SKM-1 treated with dmso at 0.1 percent for 144 hours (cell line): ENCODE data around the gene MYO1C.

Source experiments
- DNase-seq: peaks from one replicate; lab custom pipeline; 2025; ENCODE audit not compliant: unreplicated experiment; lab: John Stamatoyannopoulos, UW

MYO1C gene

GRCh38 chr17:1486802-1487695, 5.4 kb downstream of the MYO1C start:
- no peak for DNase-seq

DNA sequence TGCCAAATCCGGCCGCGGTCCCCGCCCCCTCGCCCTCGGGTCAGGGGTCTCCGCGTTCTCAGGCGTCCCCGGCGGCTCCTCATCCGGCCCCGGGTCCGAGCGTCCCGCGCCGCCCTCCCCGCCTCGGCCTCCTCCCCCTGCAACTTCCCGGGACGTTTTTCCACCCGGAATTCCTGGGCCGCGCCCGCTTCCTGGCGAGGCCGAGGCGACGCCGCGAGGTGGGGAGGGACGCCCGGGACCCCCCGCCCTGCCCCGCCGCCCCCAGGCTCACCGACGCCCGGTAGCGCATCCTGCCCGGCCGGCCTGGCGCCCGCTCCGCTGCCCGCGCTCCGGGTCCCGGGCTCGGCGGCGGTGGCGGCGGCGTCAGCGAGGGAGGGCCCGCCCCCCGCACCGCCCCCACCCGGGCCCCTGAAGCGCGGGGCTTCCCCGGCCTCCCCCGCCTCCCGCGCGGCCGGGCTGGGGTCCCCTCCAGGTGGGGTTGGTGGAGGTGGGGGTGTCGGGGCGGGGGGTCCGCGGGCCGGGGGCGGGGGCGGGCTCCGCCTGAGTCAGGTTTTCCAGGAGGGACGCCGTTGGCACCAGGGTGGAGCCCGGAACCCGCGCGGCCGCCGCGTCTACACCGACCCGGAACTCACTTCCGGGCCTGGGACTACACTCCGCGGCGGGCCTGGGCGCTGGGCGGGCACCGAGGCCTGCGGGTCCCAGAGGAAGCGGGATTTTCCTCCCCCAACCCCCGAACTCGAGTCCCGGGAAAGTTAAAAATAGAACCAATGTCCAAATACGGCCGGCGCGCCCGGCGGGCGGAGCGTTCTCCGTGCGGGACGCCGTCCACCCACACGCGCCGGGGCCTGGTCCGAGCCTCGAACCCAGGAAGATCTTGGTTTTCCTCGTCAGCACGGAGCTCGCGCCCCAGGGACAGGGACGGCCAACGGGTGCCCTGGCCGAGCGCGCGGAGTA, 6.8 kb downstream of the MYO1C start:
- DNase-seq, result no peak

DNA sequence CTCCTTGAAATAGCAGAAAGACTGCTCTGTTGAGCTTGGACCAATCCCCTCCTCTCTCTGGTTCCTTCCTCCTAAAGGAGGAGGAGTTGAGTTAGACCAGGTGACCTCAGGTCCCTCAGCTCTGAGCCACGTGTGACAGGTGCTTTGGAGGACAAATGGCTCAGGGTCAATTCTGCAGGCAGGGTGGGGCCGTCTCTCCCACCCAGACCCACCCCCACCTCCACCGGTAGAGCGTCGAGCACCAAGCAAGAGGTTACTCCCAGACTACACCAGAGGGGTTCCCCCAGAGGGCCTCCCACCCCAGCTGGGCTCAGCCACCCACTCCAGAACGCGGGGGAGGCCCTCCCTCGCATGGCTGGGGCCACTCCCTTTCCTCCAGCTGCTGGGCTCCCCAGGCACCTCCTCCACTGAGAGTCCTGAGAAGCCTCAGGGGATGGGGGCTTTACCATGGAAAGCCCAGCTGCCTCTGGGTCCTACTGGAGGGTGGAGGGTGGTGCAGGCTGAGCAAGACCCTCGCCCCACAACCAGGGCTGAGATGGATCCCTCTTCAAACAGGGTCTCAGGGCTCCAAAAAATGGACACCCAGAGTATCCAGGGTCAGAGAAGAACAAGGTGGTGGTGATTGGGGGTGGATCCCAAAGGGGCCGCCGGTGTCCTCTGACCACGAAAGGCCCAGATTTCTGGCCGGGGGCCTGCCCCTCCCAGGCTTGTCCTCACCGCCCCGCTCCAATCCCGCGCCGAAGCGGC, 7.6 kb downstream of the MYO1C start:
- no peak for DNase-seq

DNA sequence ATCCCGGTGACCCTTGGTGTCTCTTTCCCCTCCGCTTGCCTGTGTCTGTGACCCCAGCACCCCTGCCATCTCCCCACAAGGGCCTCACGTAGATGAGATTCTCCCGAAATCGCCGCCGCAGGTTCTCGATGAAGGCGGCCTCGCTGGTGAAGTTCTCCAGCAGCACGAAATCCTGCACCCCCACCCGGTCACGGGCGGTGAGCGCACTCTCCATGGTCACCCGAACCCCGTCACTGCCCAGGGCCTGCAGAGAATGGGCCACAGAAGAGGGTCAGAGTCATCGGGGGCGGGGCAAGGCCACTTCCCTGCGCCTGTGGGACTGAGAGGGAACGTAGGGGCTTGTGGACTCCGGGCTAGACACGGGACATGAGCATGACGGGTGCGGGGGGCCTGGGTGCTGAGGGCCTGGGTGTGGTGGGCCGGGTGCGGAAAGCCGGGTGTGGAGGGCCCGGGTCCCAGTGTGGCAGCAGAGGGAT, 8.4 kb downstream of the MYO1C start:
- no peak for DNase-seq

DNA sequence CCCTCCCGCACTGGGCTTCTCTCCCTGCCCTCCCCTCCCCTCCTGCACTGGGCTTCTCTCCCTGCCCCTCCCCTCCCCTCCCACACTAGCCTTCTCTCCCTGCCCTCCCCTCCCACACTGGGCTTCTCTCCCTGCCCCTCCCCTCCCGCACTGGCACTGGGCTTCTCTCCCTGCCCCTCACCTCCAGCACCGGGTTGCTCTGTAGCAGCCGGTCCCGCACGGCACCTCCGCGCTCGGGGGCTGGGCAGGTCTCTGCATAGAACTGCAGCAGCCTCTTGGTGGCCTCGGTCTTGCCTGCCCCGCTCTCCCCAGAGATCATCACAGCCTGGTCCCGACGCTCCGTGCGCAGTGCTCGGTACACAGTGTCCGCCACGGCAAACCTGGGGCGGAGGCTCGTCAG, 9.8 kb downstream of the MYO1C start:
- no peak for DNase-seq

DNA sequence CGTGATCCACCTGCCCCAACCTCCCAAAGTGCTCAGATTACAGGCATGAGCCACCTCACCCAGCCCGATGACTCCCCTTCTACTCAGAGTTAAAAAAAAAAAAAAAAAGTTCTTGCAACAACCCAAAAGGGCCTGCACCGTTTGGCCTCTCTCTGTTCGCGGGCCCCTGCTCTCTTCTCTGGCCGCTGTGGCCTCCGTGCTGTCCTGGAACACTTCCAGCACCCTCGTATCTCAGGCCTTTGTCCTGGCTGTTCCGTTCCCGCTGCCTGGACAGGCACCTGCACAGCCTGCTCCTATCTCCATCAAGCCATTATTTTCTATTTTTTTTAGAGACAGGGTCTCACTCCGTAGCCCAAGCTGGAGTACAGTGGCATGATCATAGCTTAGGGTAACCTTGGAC, 10.8 kb downstream of the MYO1C start:
- DNase-seq, result no peak

- no peak for DNase-seq
Measured at GRCh38 chr17:1480747-1481465, 11.6 kb downstream of the MYO1C start.

DNA sequence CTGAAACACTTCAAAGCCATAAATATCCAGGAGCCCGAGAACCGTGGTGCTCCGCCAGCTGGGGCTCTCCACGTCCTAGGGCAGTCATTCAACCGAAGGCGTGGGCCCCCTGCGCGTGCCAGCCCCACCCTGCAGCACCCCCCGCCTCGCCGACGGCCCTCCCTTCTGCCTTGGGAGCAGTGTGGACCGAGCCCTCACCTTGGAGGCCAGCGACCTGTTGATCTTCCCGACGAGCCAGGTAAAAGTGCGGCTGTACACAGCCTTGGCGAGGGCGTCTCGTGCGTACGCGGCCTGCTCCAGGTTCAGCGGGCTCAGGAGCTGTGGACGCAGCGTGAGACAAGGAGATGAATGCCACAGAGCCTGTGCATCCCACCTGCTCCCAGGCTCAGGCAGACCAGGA, 14.1 kb downstream of the MYO1C start:
- DNase-seq, result no peak

- DNase-seq, result no peak
Measured at GRCh38 chr17:1475321-1475854, 17.1 kb downstream of the MYO1C start.

DNA sequence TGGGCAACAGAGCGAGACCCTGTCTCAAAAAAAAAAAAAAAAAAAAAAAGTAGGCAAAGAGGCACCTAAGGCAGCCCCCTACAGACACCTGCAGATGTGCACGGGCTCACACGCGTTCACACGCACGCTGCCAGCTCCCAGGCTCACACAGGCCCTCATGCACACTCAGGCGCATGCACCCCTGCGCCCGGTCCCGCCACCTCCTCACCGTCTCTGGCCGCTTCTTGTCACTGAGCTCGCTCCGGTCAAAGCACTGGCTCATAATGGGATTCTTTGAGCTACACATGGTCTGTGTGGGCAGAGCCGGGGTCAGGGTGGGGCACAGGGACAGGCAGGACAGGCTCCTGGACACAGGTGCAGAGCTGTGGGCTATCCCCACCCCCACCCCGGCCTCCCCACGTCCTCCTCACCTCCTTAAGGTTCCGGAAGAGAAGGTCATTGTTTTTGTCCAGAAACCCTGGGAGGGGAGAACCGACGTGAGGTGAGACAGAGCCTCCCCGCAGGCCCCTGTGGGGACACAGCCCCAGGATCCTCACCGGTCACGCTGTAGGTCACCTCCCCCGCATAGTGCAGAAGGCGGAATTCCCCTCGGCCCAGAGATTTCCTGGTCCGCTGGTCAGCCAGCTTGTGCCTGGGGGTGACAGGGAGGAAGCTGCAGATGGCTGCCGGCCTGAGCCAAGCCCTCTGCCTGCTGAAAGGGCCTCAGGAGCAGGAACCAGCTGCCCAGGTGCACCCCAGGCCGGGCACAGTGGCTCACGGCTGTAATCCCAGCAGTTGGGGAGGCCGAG, 17.9 kb downstream of the MYO1C start:
- no peak for DNase-seq

DNA sequence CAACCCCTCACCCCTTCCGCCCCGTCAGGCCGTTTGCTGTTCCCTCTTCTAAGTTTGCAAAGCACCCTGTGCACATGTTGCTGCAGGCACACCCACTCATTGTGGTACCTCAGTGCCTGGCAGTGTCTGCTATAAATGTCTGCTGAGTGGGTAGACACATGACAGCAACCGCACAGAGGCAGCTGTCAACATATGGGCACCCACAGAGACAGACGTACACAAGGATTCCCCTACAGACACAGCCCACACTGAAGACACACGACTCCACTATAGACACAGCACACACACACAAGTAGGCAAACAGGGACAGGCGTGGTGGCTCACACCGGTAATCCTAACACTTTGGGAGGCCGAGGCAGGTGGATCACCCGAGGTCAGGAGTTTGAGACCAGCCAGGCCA, 18.6 kb downstream of the MYO1C start:
- DNase-seq, result no peak

DNA sequence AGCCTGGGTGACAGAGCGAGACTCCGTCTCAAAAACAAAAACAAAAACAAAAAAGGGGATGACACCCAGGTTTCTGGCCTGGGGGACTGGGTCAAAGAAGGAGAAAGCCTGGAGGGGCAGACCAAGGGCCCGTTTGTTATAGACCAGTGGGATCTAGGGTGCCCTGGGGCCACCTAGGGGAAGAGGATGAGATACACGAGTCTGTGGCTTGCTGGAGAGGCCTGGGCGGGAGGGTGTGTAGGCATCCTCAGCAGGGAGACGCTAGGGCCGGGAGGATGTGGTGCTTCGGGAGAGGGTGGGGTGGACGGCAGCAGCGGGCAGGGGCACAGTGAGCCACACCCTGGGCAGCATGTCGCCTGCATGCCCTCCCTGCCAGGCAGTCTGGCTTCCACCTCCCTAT, 19.3 kb downstream of the MYO1C start:
- DNase-seq, result no peak

GRCh38 chr17:1471911-1472821, 20.3 kb downstream of the MYO1C start:
- no peak for DNase-seq

DNA sequence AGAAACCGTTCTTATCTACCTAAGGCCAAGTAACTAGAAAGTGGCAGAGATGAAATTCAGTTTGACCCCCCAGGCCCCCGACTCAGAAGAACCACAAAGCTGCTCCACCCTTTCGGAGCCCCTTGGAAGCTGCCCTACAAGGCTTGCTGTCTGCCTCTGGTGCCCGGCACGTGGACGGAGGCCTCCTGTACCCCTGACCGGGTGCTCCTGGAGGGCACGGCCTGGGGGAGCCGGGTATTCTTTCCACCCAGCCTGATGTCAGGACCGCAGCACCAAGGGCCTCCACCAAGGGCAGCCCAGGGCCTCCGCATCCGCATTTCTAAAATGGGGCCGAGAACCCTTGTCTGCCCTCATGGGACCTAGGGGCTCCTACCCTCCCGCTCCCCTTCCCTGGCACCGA, 21.0 kb downstream of the MYO1C start:
- no peak for DNase-seq

DNA sequence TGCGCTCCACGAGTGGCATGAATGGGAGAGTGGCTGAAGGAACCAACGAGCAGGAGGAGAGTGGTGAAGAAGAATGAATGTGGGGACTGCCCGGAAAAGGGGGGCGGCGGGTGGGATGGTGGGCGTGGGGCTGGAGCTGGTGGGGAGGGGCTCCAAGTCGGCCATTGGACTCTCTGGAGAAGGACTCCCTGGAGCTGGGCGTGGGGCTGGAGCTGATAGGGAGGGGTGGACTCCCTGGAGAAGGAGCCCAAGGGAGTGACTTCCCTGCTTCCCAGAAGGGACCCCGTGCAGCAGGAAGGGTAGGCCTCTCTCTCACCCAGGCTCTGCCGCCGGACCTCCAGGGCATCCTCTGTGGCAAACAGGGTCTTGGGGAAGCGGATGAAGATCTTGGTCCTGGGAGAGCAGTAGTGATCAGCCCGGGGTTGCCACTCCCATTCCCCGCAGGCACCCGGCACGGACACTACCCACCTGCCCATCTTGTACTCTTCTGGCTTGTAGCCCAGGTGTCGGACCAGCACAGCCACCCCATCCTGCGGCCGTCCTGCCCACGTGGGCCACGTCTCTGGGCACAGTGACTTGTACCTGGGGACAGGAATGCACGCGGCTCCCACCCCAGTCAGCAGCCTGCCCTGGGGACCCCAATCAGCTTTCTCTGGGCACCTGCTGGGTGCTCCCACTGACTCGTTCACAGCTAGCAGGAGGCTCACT, 21.6 kb downstream of the MYO1C start:
- DNase-seq, result no peak

DNA sequence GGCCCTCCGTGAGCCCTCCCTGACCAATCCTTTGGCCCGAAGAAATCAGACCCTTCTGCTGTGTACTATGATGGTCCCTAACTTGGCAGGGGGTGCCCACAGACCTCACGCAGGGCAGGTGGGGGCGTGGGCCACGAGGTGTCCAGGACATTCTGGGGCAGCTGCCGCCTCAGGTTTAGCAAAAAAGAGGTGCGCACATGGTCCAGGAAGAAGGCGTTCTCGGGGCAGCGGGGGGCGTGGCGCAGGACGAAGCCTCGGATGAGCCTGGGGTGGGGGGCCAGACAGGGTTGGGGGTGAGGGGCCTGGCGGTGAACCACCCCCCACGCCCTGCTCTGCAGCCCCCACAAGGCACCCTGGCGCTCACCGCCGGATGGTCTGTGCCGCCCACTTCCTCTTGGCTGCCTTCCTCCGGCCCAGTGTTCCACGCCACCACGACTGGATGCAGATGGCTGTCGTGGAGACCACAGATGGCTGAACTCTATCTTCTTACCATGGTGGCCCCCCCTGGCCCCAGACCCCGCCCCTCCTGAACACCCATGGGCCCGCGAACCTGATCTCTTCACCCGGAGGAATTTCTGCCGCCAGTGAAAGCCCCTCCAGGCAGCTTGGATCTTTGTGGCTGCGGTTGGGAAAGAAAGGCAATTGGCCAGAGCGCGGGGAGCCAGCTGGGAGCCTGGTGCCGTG, 22.3 kb downstream of the MYO1C start:
- no peak for DNase-seq

DNA sequence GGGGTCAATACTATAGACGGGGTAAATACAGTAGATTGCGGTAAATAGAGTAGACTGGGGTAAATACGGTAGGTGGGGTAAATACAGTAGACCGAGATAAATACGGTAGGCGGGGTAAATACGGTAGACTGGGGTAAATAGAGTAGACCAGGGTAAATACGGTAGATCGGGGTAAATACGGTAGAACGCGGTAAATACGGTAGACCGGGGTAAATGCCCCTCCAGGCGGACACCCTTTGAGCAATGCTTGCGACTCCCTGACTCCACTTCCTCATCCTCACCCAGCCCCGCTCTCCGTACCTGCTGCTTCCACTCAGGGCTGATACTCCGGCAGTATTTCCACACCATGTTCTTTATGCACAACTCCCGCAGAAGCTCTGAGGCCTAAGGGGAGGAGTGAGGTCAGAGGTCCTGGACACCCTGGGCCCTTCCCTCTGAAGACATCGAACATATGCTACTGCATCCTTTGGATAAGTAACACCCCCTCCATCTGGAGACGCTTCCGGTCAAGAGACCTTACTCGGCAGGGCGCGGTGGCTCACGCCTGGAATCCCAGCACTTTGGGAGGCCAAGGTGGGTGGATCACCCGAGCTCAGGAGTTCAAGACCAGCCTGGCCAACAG, 23.1 kb downstream of the MYO1C start:
- DNase-seq, result no peak
